Thymus (tissue), 11 donors: ENCODE measurements around the gene ARHGAP24. TPM values are rescaled to one million over a fixed set of nuclear protein-coding genes. Genes with fewer than 3 reads are reported as not detected.
A peak's percentile ranks its signal among the peaks of the same experiment; 100 is the strongest.

Source experiments
- DNase-seq, 9 donors: peaks; one replicate each; pipeline ENCODE4 v3.0.0-alpha.2; 2013; ENCODE audit warnings: low spot score in 9 of 9, low read depth in 6 of 9, missing footprints in 1 of 9
- H3K27ac ChIP-seq, 2 donors: one replicate each; pipeline ENCODE4 v1.5.1; 2013; ENCODE audit warnings: control low read depth in 1 of 2, low read depth in 1 of 2, low read length in 1 of 2, mild to moderate bottlenecking in 1 of 2, moderate library complexity in 1 of 2
- H3K27me3 ChIP-seq, 2 donors: one replicate each; pipeline ENCODE4 v1.5.1; 2013; ENCODE audit warnings: low read length in 1 of 2; ENCODE audit not compliant: control insufficient read depth in 2 of 2, insufficient read depth in 1 of 2
- H3K36me3 ChIP-seq, 2 donors: one replicate each; pipeline ENCODE4 v1.5.1; 2013; ENCODE audit warnings: low read length in 1 of 2, mild to moderate bottlenecking in 1 of 2, moderate library complexity in 1 of 2; ENCODE audit not compliant: control insufficient read depth in 2 of 2, insufficient read depth in 2 of 2
- H3K4me1 ChIP-seq, 2 donors: one replicate each; pipeline ENCODE4 v1.5.1; 2013; ENCODE audit warnings: low read length in 2 of 2; ENCODE audit not compliant: control insufficient read depth in 2 of 2, insufficient read depth in 2 of 2
- H3K4me3 ChIP-seq, 2 donors: one replicate each; pipeline ENCODE4 v1.5.1; 2013; ENCODE audit warnings: low read length in 2 of 2, control low read depth in 1 of 2, mild to moderate bottlenecking in 1 of 2
- H3K9me3 ChIP-seq, 2 donors: one replicate each; pipeline ENCODE4 v1.5.1; 2013; ENCODE audit warnings: low read length in 1 of 2, mild to moderate bottlenecking in 1 of 2; ENCODE audit not compliant: control insufficient read depth in 2 of 2, insufficient read depth in 1 of 2
- WGBS: extraction: QIAGEN DNeasy Blood & Tissue Kit; methylation state at CpG from one replicate; pipeline ENCODE4 v1.1.7; 2013; 5-methylcytosine and 5-hydroxymethylcytosine counted together
- polyA plus RNA-seq: library from polyadenylated mRNA; stranded (reverse); fragments of 200-250 nt; gene quantifications from one replicate; pipeline ENCODE4 v1.2.3, GENCODE V29; 2013
- total RNA-seq: library from RNA; stranded (reverse); fragments of 120-200 nt; gene quantifications from one replicate; pipeline ENCODE4 v1.2.4, GENCODE V29; 2013
- donor health status: healthy.

Gene ARHGAP24
- total and polyA plus RNA-seq, 2 donors, result 10.0 to 18.2 TPM

DNA sequence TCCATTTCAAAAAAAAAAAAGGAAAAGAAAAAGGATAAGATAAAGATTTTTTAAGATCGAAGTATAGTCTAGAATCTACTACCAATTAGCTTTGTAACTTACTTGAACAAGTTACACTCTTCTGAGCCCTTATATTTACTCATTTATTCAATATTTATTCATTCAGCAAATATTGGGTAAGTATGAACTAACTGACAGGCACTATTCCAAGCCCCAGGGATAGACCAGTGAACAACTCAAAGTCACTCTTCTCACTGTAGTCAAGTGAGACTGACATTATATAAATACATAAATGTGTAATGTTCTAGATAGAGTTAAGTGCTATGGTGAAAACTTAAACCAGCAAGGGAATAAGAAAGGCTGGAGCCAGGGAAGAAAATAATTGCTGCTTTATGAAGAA lies 131.6 kb downstream of the ARHGAP24 start:
- Histone ChIP-seq H3K27ac (no peak overlapping the region), H3K27me3 (no peaks in the 10 kb centered on the region), H3K9me3 (no peaks in the 10 kb centered on the region), H3K4me3 (no peak overlapping the region), H3K4me1 (no peaks in the 10 kb centered on the region), H3K36me3 (no peaks in the 10 kb centered on the region)
- WGBS, result 98% methylated on average over 1 of the region's 1 CpG
- DNase-seq, result no peak

- H3K9me3 ChIP-seq, result no peaks in the 10 kb centered on the region
- H3K27ac ChIP-seq, result peak overlapping the region in 1 of 2 donors; percentile 53
- H3K27me3 ChIP-seq, result no peaks in the 10 kb centered on the region
- H3K36me3 ChIP-seq, result no peaks in the 10 kb centered on the region
- WGBS, result 3% methylated on average over 5 of the region's 5 CpGs
- H3K4me3 ChIP-seq, result no peak overlapping the region
- H3K4me1 ChIP-seq, result no peaks in the 10 kb centered on the region
- DNase-seq, result peak in 4 of 9 donors; percentile 4 to 54 (median 13)
Measured at GRCh38 chr4:85607624-85608023, 132.7 kb downstream of the ARHGAP24 start.

- Histone ChIP-seq H3K36me3 (no peaks in the 10 kb centered on the region), H3K27ac (no peak overlapping the region), H3K4me3 (no peak overlapping the region), H3K27me3 (no peaks in the 10 kb centered on the region), H3K4me1 (no peaks in the 10 kb centered on the region), H3K9me3 (no peaks in the 10 kb centered on the region)
- DNase-seq, result peak in 1 of 9 donors; percentile 15
- 82% methylated on average over 2 of the region's 2 CpGs for WGBS
Measured at GRCh38 chr4:85610450-85610849, 135.5 kb downstream of the ARHGAP24 start.

GRCh38 chr4:85611661-85612060 lies 136.7 kb downstream of the ARHGAP24 start:
- Histone ChIP-seq H3K4me3 (no peak overlapping the region), H3K9me3 (no peaks in the 10 kb centered on the region), H3K36me3 (no peaks in the 10 kb centered on the region), H3K27me3 (no peaks in the 10 kb centered on the region), H3K27ac (no peak overlapping the region), H3K4me1 (no peaks in the 10 kb centered on the region)
- DNase-seq, result no peak

- Histone ChIP-seq H3K27ac (no peak overlapping the region), H3K4me3 (no peak overlapping the region), H3K4me1 (no peaks in the 10 kb centered on the region), H3K36me3 (no peaks in the 10 kb centered on the region), H3K27me3 (no peaks in the 10 kb centered on the region), H3K9me3 (no peaks in the 10 kb centered on the region)
- 95% methylated on average over 1 of the region's 1 CpG for WGBS
- DNase-seq, result no peak
Measured at GRCh38 chr4:85613901-85614300, 139.0 kb downstream of the ARHGAP24 start.

DNA sequence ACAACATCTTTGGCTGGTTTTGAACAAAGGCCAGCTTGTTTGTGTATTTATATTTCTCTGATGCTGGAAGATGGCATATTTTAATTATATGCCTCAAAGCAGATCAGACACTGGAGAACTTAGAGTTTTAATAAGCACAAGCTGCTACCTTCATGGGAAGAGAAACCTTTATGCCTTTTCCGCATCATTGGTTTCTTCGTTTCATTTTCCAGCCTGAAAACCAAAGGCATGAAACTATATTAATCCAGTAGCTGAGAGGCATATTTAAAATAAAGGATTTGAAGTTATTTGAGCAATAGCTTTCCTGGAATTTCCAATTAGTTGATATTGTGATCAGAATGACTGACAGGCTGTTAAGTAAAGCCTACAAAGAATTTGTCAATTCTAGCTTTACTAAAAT lies 141.0 kb downstream of the ARHGAP24 start:
- Histone ChIP-seq H3K9me3 (no peaks in the 10 kb centered on the region), H3K36me3 (no peaks in the 10 kb centered on the region), H3K4me3 (no peak overlapping the region), H3K27me3 (no peaks in the 10 kb centered on the region), H3K4me1 (no peaks in the 10 kb centered on the region), H3K27ac (no peak overlapping the region)
- WGBS, result 91% methylated on average over 2 of the region's 2 CpGs
- DNase-seq, result no peak

- no peaks in the 10 kb centered on the region for H3K27me3 ChIP-seq
- no peaks in the 10 kb centered on the region for H3K9me3 ChIP-seq
- H3K4me3 ChIP-seq, result no peak overlapping the region
- H3K4me1 ChIP-seq, result no peaks in the 10 kb centered on the region
- DNase-seq, result no peak
- H3K36me3 ChIP-seq, result no peaks in the 10 kb centered on the region
- H3K27ac ChIP-seq, result no peak overlapping the region
- 96% methylated on average over 3 of the region's 3 CpGs for WGBS
Measured at GRCh38 chr4:85617202-85617601, 142.3 kb downstream of the ARHGAP24 start.

DNA sequence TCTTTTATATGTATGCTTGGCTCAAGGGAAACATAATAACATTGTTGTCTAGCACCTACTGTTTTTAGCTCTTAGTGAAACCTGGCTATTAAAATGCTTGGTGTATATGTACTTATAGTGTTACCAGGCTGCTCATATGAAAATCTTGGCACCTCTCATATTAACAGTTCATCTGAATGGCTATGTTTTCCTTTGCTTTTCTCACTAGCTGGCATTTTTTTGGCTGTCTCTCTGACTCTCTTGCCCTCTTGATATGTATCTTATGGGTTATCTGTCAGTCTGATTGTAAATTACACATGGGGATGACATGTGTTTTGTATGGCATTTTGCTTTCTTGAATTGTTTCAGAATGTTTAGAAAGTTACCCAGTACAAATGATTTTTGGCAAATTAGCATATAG lies 158.0 kb downstream of the ARHGAP24 start:
- Histone ChIP-seq H3K27me3 (no peaks in the 10 kb centered on the region), H3K9me3 (peaks cover 0 to under 1% of the 10 kb centered on the region in 2 donors)
- DNase-seq, result no peak

DNA sequence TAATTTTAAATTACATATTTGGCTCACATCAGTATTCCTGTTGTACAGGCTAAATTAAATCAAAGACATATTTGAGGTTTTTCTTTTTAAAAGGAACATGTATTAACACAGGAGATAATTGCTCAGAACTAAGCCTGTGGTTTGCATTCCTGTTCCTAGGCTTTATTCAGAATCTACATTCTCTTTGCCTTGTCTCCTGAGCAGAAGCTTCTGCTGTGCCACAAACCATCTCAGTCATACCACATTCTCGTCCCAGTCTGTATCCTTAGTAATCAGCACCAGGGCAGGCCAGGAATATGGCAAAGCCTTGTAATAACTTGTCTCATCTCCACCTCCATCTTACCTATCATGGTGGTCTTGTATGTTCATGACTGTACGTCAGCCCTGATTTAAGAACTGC lies 162.8 kb downstream of the ARHGAP24 start:
- 89% methylated on average over 2 of the region's 2 CpGs for WGBS
- no peaks in the 10 kb centered on the region for H3K4me1 ChIP-seq
- no peaks in the 10 kb centered on the region for H3K9me3 ChIP-seq
- no peaks in the 10 kb centered on the region for H3K27me3 ChIP-seq
- no peak overlapping the region for H3K4me3 ChIP-seq
- DNase-seq, result no peak
- H3K36me3 ChIP-seq, result no peaks in the 10 kb centered on the region
- no peak overlapping the region for H3K27ac ChIP-seq

More for the DNA sequence above, 158.0 kb downstream of the ARHGAP24 start:
- no peak overlapping the region for H3K27ac ChIP-seq
- H3K36me3 ChIP-seq, result no peaks in the 10 kb centered on the region
- H3K4me1 ChIP-seq, result no peaks in the 10 kb centered on the region
- no peak overlapping the region for H3K4me3 ChIP-seq

DNA sequence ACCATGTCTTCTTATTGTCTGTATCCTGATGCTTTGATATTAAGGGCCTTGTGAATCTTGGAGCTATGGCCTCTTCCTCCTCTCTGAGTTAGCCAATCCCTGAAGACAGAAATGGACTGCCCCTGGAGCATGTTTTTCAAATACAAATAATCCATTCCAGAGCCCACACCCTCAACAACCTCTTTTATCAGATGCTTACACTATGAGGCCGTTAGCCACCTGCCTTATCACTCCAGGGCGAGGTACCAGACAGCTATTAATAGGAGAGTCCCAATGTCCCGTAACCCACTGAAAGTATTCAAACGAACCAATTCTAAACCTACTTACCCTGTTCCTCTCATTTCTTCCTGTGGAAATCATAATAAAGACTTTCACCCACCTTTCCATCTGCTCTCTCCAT lies 165.0 kb downstream of the ARHGAP24 start:
- DNase-seq, result no peak
- WGBS, result 96% methylated on average over 4 of the region's 4 CpGs

More for the DNA sequence above, 165.0 kb downstream of the ARHGAP24 start:
- no peaks in the 10 kb centered on the region for H3K4me1 ChIP-seq
- H3K27ac ChIP-seq, result no peak overlapping the region
- H3K9me3 ChIP-seq, result no peaks in the 10 kb centered on the region
- H3K36me3 ChIP-seq, result no peaks in the 10 kb centered on the region
- no peaks in the 10 kb centered on the region for H3K27me3 ChIP-seq
- no peak overlapping the region for H3K4me3 ChIP-seq
